Stimulated activated CD4-positive, alpha-beta T cell treated with anti-CD3 and anti-CD28 coated beads, TNF-alpha, amount 100 ng/mL, for 1 hour (primary cell): ENCODE results near the gene NUDT21.
"Not testable (repeated sequence)": the region's sequence is repeated elsewhere in the genome, so short reads cannot be mapped to it uniquely, and the experiment has no call there.

ENCODE experiments used
- DNase-seq, 3 donors: peaks; one replicate each; pipeline ENCODE4 v3.0.0-alpha.2; 2020; ENCODE audit warnings: low read depth in 3 of 3, low spot score in 1 of 3

Gene NUDT21

DNA sequence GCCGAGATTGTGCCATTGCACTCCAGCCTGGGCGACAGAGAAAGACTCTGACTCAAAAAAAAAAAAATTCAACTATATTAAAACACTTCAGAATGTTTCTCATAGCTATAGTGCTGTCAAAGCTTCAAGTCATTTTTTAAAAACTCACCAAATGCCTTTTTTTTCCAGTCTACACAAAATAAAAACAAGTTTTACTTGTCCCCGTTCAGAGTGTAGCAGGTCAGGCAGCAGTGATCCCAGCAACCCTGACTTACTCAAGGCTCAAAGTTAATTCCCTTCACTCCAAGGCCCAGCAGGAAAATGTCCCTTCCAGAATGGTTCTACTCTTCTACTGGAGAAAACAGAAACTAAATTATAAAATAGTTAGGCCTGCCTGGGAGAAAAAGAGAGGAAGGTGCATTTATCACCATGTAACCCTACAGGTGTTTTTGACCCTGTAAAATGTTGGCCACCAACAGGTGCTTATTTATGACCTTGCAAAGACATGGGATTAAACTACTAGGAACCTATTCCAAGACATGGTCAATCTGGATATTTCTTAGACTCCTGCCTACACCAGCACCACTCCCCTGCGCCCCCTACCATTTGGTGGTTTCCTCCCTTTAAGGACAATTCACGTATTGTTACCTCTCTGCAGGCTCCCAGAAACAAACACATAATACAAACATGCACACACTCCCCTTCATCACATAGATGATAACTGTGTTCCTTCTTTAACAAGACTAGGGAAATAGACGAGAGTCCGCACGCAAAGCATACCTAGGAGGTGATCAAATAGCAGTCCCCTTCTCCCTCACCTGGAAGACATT lies 31.2 kb downstream of the NUDT21 start:
- DNase-seq, result no peak

GRCh38 chr16:56417138-56417537 lies 34.0 kb downstream of the NUDT21 start:
- DNase-seq, result no peak

GRCh38 chr16:56415875-56416274 lies 35.3 kb downstream of the NUDT21 start:
- DNase-seq, result no peak

- DNase-seq, result no peak
Measured at GRCh38 chr16:56414366-56414765, 36.8 kb downstream of the NUDT21 start.

DNA sequence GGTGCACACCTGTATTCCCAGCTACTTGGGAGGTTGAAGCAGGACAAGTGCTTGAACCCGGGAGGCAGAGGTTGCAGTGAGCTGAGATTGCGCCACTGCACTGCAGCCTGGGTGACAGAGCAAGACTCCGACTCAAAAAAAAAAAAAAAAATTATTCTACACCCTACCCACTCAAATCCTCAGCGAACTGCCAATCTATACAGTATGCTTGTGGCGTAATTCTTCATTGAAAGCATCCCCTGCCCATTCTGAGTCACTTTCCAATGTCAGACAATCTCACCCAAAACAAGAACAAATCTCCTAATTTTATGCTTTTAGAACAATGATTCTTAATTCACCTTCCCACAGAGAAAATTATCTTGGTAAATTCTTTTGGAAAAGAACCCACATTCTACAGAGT lies 37.8 kb downstream of the NUDT21 start:
- DNase-seq, result no peak

DNA sequence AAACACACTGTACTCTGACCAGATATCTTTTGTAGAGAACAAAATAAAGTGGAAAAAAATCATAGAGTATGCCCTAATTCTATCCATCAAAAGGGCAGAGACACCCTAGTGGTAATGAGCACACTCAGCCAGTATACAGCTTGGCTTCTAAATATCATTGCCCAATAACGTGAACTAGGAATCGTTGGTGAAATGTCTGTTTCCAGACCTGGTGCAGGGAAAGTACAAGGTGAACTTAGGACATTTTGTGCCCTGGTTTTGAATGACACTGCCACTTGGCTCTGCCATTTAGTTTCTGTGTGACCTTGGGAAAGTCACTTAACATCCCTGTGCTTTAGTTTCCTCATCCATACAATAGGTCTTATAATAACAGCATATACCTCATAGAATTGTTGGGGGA lies 39.5 kb downstream of the NUDT21 start:
- no peak for DNase-seq

GRCh38 chr16:56411123-56411522 lies 40.0 kb downstream of the NUDT21 start:
- DNase-seq, result no peak

- DNase-seq, result no peak
Measured at GRCh38 chr16:56409195-56409594, 41.9 kb downstream of the NUDT21 start.

GRCh38 chr16:56408379-56409098 lies 42.6 kb downstream of the NUDT21 start:
- no peak for DNase-seq

- DNase-seq, result no peak
Measured at GRCh38 chr16:56405977-56406672, 45.0 kb downstream of the NUDT21 start.

- no peak for DNase-seq
Measured at GRCh38 chr16:56401482-56401881, 49.6 kb downstream of the NUDT21 start.

GRCh38 chr16:56400458-56400857 lies 50.7 kb downstream of the NUDT21 start:
- DNase-seq, result no peak

DNA sequence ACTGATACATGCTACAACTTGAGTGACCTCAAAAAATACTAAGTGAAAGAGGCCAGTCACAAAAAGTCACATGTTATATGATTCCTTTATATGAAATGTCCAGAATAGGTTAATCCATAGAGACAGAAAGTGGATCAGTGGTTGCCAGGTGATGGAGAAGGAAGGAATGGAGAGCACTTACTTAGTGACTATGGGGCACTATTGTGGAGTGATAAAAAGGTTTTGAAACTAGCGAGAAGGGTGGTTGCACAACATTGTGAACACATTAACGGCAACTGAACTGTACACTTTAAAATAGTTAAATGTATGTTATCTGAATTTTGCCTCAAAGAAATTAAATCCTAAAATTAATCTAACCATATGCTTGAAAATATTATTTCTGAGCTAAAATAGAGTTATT lies 51.6 kb downstream of the NUDT21 start:
- DNase-seq, result no peak

DNA sequence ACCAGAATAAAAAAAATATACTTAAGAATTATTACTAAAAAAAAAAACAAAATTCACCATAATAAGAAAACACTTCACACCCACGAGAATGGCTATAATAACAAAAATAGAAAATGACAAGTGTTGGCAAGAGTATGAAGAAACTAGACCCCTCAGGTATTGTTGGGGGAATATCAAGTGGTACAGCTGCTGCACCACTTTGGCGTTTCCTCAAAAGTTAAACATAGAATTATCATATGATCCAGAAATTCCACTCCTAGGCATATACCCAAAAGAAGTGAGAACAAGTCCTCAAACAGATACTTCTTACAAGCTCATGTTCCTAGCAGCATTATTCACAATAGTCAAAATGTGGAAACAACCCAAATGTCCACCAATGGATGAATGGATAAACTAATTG lies 52.1 kb downstream of the NUDT21 start:
- DNase-seq, result no peak

GRCh38 chr16:56396724-56397123 lies 54.4 kb downstream of the NUDT21 start:
- not testable (repeated sequence) for DNase-seq

DNA sequence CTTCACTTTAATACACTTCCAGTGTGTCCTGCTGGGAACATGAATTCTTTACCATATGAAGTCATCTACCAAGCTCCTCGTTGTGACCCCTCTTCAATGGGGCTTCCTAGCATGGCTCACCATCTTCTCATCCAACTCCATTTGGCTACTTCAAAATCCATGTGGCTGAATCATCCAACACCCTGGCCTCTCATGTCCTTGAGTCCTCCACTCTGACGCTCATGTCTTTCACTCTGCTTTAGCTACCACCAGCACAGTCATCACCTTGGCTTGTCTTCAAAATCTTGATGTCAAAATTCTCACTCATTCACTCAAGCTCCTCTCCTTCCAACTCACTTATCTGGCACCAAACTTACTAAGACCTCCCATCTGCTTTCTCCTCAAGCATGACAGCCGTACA lies 61.6 kb downstream of the NUDT21 start:
- DNase-seq, result no peak

- no peak for DNase-seq
Measured at GRCh38 chr16:56388209-56388608, 62.9 kb downstream of the NUDT21 start.

DNA sequence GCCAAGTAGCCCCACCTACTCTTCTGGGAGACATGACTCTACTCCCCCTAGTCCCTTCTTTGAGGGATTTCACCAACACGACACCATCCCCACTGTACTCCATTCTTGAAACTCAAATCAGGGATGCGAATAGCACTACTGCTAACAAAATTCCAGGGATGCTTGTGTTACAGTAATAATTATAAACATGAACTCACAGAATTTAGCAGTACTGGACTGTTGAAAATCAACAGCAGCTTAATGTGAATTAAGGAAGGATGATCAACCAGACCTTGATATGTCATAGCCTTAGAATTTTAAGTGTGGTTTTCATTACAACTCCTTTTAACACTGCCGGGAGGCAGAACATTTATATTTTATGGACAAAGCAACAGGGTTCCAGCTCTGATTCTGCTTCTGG lies 63.7 kb downstream of the NUDT21 start:
- DNase-seq, result no peak

DNA sequence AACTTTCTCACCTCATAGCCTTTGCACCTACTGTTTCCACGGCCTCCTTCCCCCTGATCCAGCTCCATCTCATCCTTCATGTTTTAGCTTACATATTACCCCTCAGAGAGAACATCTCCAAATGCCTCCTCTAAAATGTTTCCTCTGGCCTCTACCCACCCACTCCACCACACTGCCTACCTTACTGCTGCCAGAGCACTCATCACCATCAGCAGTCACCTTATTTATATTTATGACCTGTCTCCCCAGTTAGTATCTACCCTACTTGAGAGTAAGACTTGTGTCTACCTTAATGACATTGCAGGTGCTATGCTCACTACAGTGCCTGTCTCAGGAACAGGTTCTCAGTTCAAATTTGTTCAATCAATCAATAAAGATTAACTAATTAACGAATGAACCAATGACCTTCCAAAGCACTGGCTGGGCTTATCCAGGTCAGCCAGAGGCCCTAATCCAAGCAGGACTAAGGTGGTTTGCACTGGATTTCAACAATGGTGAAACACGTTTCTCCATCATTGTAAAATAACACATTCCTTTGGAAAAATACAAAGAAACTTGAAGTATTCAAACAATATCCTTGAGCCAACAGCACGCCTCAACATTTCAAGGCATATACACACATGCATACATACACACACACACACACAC lies 66.9 kb downstream of the NUDT21 start:
- DNase-seq, result no peak

- DNase-seq, result no peak
Measured at GRCh38 chr16:56382901-56383355, 68.2 kb downstream of the NUDT21 start.

GRCh38 chr16:56382459-56382858 lies 68.7 kb downstream of the NUDT21 start:
- DNase-seq, result no peak
